Right lung (tissue), 5 donors: ENCODE results near the gene SFXN2. TPM values are rescaled to one million over a fixed set of nuclear protein-coding genes. Genes with fewer than 3 reads are reported as not detected.
"Not testable (repeated sequence)": the region's sequence is repeated elsewhere in the genome, so short reads cannot be mapped to it uniquely, and the experiment has no call there.

Experiments used
- DNase-seq, 2 donors: peaks; one replicate each; pipeline ENCODE4 v3.0.0-alpha.2; 2013
- polyA plus RNA-seq, 5 donors: library from polyadenylated mRNA; unstranded; fragments of 120-200 nt; gene quantifications; one replicate each; pipeline versions ENCODE4 v1.2.1 to v1.2.3, GENCODE V29; 2013; ENCODE audit warnings: inconsistent platforms in 1 of 5, low replicate concordance in 1 of 5; ENCODE audit not compliant: insufficient read length in 5 of 5, insufficient read depth in 1 of 5

Gene SFXN2
- polyA plus RNA-seq, 5 donors, result 14.5 to 18.6 (median 17.1) TPM

DNA sequence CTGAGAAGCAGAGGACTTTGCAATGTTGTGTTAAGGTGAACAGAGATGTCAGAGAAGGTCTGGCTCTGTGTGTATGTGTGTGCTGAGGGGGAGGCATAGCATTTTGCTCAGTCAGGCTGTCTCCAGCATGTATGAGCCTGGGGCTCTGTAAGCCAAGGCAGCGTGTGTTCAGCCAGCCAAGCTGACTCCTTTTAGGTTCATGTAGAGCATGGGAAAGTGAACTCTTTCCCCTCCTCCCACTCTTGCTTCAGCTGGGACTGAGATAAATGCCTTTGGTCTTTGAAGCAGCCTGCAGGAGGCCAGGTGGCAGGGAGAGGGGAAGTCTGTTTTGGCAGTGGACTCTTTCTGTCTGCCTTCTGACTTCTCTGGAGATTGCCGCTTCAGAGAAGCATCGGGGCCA lies 3.8 kb downstream of the SFXN2 start:
- DNase-seq, result no peak

DNA sequence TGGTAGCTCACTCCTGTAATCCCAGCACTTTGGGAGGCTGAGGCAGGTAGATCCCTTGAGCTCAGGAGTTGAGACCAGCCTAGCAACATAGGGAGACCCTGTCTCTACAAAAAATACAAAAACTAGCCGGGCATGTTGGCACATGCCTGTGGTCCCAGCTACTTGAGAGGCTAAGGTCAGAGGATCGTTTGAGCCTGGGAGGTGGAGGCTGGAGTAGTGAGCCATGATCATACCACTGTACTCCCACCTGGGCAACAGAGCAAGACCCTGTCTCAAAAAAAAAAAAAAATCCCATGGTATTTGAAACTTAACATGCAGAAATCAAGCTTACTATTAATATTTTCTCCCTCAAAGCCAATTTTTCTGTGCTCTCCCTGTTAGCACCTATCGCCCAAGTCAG lies 5.9 kb downstream of the SFXN2 start:
- DNase-seq, result no peak

DNA sequence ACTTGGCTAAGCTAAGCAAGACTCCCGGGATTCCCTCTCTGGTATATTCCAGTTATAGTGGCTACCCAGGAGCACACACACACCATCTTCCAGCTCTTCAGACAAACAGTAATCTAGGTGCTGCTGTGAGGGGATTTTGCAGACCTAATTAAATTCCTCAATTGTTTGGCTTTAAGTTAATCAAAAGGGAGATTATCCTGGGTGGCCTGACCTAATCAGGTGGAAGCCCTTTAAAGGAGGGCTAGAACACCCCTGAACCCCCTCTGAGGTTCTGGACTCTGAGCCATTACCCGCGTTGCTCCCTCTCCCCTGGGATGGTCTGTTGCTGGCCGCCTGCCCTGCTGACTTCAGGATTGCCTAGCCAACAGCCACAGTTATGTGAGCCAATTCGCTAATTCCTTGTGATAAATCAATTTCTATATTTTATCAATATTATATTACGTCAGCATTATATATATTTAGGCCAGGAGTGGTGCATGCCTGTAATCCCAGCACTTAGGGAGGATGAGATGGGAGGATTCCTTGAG lies 6.4 kb downstream of the SFXN2 start:
- DNase-seq, result no peak

DNA sequence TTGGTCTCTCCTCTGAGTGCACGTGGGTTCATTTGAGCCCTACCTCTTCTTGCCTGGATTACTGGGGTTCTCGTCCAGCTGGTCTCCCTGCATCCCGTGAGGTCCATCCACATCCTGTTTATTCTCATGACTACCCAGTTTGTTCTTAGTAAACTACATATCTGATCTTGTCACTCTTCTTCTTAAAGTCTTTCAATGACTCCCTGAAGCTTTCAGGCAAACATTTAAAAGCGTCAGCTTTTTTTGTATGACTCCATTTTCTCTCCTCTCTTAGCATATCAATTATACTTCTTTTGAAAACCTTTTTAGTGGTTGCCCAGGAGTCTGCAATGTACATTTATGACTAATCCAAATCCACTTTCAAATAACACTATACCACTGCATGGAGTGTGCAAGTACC lies 7.5 kb downstream of the SFXN2 start:
- no peak for DNase-seq

DNA sequence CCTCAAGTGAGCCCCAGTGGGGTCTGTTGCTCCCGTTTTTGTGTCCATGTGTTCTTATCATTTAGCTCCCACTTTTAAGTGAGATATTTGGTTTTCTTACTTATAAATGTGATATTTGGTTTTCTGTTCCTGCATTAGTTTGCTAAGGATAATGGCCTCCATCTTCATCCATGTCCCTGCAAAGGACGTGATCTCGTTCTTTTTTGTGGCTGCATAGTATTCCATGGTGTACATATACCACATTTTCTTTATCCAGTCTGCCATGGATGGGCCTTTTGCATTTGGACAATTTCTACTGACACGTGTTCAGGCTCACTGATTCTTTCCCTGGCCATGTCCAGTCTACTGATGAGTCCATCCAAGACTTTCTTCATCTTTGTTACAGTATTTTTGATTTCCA lies 9.6 kb downstream of the SFXN2 start:
- DNase-seq, result no peak

DNA sequence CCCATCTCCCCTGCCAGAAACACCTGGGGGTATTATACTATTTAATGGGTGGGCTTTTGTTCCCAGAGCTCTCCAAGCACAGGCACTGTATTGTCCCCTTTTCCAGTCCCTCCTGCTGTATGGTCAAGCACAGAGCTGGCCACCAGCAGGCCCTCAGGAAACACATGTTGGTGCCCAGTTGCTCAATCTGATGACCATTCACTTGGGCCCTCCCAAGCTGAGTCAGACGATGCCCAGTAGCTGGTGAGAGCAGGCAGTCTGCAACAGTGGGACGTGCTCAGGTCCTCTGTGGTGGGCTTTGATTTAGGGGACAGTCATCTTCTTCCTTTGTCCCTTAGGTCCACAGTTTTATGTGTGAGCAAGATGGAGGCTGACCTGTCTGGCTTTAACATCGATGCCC lies 11.8 kb downstream of the SFXN2 start:
- no peak for DNase-seq

DNA sequence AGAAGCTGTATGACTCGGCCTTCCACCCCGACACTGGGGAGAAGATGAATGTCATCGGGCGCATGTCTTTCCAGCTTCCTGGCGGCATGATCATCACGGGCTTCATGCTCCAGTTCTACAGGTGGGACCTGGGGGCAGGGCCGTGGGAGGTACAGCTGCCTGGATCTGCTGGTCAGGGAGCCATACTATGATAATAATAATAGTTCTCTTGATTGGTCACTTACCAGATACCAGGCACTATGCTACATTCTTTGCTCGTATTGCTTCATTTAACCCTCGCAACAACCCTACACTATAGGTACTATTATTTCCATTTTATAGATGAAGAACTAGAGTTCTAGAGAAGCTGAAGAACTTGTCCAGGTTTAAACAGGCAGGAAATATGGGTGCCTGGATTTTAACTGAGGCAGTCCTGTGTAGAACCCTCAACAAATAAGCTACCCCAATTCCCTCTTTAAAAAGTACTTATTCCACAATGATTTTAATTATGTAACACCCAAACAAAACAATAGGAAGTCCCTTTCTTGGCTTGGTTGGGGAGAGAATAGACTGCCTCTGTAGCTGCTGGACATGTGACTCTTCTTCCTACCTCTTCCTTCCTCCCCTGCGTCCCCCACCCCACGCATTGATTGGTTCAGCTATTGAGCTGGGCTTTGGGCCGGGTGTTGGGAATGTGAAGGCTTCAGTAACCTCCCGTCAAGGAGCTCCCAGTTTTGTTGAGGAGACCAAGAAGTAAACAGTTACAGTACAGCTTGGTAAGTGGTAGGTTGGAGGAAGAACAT lies 12.8 kb downstream of the SFXN2 start:
- DNase-seq, result no peak

DNA sequence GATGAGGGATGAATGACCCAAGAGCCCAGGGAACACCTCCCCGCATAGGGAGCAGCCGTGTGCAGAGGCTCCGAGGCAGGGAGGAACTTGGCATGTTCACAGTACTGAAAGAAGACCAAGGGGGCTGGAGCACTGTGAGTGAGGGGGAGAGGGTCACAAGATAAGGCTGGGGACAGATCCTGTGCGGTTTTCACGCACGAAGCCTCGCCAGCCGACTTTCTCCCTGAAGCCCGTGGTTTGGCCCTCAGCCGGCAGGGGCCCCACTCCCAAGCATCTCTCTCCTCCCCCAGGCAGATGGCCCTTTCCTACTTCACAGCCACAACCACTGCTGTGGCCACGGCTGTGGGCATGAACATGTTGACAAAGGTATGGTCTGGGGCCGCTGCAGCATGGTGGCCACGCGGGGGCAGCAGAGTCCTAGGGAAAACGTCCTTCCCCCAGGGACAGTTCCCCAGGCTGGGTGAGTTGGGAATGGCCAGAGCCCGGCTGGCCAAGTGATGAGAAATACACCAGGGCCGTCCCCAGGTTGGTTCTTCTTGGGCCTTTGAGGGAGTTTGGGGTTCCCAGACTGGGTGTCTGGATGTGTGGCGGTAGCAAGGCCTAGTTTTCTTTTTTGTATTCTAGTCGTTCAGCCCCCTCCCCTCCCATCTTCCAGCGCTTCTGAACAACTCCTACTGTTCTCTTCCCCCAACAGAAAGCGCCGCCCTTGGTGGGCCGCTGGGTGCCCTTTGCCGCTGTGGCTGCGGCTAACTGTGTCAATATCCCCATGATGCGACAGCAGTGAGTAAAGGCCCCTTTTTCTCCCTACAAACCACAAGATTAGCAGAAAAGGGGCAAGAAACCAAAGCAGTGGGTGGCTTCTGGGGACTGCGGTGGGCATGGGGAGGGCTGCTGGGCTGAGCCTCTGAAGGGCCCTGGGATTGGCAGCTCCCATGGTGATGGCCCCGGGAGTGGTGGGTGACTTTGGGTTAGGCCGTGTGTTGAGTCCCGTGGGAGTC lies 14.9 kb downstream of the SFXN2 start:
- peak; percentile 67 to 70 for DNase-seq

DNA sequence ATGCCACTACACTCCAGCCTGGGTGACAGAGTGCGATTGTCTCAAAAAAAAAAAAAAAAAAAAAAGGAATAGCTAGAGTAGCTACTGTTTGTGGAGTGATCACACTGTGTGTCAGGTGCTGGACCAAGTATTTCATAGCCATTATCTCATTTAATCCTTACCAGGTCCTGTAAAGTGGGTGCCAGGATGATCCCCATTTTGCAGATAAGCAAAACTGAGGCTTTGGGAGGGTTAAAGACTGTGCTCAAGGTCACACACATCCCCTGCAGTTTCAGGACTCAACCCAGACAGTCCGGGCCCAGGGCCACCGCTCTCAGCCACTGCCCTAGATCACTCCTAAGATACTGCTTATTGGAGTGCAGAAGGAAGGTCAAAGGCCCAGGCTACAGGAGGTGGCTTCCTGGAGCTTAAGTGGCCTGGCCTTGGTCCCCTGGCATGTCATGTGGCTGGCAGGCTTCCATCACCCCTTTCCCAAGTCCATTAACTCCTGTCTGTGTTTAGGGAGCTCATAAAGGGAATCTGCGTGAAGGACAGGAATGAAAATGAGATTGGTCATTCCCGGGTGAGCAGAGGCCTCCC lies 16.9 kb downstream of the SFXN2 start:
- no peak for DNase-seq

DNA sequence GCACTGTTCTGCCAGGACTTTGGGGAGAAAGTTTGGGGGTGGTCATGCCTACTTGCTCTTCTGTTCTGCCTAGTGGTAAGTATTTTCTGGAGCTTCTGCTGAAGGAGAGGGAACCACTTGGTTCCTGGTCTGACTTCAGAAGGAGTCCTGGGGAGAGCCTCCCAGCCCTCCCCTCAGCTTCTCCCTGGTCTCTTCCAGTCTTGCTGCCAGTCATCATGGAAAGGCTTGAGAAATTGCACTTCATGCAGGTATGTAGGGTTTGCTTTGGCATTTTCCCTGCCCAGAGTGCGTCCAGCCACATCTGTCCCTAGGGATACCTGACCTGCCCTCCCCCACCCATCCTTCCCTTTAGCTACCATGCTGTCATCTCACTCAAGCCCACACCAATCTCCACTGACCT lies 18.2 kb downstream of the SFXN2 start:
- no peak for DNase-seq

DNA sequence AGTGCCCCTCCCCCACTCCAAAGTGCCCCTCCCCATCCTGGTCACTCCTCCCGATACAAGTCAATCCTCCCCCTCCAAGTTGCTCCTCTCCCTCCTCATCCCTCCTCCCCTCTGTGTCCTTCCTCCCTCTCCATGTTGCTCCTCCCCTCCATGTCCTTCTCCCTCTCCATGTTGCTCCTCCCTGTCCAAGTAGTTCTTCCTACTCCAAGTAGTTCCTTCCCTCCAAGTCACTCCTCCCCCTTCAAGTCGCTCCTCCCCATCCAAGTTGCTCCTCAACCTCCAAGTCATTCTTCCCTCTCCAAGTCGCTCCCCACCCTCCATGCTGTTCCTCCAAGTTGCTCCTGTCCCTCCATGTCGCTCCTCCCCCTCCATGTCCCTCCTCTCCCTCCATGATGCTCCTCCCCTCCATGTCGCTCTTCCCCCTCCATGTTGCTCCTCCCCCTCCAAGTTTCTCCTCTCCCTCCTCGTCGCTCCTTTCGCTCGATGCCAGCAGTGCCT lies 20.7 kb downstream of the SFXN2 start:
- no peak for DNase-seq

DNA sequence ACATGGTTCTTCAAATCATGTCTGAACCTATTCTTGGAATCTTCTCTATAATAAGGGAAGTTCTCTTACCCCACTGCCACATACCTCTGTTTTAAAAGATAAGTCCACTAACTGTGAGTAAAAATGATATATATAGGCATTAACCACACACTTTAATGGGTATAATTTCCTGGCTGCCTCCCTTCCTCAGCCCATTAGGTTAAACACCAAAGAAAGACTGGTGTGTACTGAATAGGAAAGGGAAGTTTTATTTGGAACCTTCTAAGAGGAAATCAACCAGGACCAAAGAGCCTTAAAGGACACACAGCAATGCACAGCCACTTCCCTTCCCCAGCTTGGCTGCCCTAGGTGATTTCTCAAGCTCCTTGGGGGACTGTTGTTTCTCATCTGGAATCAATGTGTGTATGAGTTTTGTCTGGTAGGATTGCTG lies 24.3 kb downstream of the SFXN2 start:
- no peak for DNase-seq

DNA sequence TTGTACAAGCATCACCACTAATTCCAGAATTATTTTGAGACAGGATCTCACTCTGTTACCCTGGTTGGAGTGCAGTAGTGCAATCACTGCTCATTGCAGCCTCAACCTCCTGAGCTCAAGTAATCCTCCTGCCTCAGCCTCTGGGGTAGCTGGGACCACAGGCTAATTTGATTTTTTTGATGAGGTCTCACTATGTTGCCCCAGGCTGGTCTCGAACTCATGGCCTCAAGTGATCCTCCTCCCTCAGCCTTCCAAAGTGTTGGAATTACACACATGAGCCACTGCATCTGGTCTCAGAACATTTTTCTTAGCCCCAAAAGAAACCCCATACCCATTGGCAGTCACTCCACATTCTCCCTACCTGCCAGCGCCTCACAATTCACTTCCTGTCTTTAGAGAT lies 25.8 kb downstream of the SFXN2 start:
- no peak for DNase-seq

DNA sequence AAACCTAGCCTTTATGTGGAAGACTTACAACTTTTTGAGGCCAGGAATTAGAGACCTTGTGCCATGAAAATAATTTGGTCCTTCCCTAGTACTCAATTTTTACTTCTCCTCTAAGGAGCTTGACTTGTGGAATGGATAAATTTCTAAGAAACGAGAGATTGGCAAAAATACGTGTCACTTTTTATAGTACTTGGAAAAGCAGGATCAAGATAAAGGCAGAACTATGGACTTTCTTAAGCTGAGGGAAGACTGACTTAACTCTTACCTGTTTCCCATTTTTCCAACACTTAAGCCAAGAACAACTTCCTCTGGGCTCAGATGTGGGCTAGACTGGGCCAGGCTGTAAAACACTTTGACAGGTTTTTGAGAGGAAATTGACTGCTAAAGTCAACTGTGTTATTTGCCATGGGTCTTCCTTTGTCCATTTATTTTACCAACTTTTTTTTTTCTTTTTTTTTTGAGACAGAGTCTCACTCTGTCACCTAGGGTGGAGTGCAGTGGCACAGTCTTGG lies 27.3 kb downstream of the SFXN2 start:
- no peak for DNase-seq

DNA sequence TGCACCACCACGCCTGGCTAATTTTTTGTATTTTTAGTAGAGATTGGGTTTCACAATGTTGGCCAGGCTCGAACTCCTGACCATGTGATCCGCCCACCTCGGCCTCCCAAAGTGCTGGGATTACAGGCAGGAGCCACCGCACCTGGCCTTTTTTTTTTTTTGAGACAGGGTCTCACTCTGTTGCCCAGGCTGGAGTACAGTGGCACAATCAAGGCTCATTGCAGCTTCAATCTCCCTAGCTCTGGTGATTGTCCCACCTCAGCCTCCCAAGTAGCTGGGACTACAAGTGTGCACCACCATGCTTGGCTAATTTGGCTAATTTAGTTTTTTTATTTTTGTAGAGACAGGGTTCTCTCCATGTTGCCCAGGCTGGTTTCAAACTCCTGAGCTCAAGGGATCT lies 27.9 kb downstream of the SFXN2 start:
- DNase-seq, result not testable (repeated sequence)

DNA sequence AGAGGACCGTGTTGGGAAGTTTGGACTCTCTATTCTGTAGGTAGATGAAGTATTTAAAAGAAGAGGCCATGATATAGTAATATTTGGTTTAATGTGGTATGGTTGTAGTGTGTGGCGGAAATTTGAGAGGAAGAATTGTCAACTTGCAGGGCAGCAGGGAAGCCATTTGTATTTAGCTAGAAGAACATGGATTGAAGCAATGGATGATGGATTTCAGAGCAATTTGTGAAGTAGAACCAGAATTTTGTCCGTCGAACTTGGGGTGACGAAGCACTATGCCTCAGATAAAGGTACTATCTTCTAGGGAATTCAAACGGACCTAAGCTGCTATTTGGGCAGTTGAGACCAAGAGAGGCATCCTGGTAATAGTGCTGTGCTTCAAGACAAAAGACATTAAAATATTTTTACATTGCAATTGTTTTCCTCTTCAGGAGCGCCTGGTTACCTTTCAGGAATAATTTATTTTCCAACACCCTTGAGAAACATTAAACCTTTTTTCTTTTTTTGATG lies 28.7 kb downstream of the SFXN2 start:
- no peak for DNase-seq

DNA sequence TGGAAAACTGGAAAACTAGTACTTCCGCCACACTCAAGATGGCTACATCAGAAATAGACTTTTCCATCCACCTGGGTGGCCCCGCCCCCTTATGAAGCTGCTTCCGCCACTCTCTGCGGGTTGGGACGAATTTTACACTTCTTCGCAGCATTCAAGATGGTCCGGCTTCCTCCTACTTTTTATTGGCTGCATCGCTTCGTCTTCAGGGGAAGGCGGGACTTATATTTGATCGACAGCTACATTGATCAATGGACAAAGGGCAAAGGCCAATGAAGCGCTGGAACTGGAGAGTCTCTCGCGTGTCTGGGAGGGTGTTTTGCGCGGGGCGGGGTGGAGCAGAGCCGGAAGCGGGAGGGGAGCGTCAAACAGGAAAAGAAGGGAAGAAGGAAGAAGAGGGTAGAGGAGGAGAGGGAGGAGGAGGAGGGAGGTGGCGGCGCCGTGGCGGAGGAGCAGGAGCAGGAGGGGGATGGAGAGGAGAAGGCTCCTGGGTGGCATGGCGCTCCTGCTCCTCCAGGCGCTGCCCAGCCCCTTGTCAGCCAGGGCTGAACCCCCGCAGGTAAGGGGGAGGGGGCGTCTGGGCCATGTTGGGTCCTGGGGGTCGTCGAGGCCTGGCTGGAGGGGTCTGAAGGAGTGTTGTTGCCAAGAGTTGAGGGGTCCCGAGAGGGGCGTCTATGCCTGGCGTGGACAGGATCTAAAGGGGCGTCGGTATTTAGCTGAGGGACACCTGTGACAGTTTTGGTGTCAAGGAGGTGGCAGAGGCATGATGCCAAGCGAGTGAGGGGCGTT lies 29.3 kb downstream of the SFXN2 start, which contains the start of gene WBP1L:
Gene WBP1L (plus strand): TSS at position 361 of the 786 bp plus-strand sequence. CDS start 106 bp downstream, at position 467.
- peak; percentile 98 to 99 for DNase-seq

DNA sequence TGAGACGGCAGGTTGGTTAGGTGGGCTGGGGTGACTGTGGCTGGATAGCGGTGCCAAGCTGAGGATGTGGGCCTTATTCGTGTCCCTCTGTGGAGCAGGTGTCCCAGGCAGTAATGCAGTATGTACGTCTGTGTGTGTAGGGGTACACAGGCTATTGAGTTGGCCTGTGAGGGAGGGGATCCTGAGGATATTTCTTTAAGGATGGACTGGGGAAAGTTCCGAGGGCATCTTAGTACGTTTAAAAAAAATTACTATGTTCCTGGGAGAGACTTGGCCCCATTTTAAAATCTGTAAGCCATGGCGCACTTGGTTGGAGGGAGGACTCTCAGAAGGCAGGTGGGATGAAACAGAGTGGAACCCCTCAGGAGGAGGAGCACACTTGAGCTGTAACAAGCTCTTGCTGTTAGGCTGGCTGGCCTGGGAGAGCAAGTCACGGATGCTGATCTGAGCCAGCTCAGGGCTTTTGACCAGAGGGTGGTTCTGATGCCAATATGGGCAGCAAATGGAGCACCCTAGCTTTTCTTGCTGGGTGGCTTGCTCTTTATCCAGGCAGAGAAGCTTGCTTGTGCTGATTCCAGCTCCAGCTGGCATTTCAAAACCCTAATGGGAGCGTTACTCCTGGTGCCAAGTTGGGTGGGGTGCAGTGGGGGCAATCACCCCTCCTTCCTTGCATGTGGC lies 30.1 kb downstream of the SFXN2 start:
- no peak for DNase-seq

DNA sequence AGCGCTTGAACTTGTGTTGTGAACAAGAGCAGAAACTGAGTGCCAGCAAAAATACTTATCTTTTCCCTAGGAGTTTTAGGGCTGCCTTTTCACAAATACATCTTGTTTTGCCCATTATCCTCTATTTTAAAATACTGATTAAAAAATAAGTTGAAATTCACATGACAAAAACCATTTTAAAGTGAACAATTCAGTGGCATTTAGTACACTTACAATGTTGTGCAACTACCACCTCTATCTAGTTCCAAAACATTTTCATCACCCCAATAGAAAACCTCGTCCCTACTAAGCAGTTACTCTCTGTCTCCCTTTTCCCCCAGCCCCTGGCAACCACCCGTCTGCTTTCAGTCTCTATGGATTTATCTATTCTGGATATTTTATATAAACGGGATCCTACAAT lies 30.7 kb downstream of the SFXN2 start:
- no peak for DNase-seq
